Stimulated activated CD8-positive, alpha-beta memory T cell treated with anti-CD3 and anti-CD28 coated beads, Interleukin-7, amount 100 ng/mL, for 48 hours (primary cell): ENCODE data around the gene UPF3A.
"Not testable (repeated sequence)": the region's sequence is repeated elsewhere in the genome, so short reads cannot be mapped to it uniquely, and the experiment has no call there.

Source experiments
- DNase-seq, 2 donors: peaks; one replicate each; pipeline ENCODE4 v3.0.0-alpha.2; 2020; ENCODE audit warnings: low read depth in 1 of 2; ENCODE audit errors: extremely low read depth in 1 of 2

The UPF3A gene

GRCh38 chr13:114281351-114282040 lies at the start of gene UPF3A:
Gene UPF3A (plus strand): TSS chr13:114281601. CDS start chr13:114281640, 39 bp downstream.
- DNase-seq, result peak; percentile 80 to 81

GRCh38 chr13:114231886-114232285 lies 49.5 kb upstream of the UPF3A start:
- no peak for DNase-seq

GRCh38 chr13:114234266-114234644 lies 47.1 kb upstream of the UPF3A start:
- no peak for DNase-seq

GRCh38 chr13:114234645-114235421 lies 46.6 kb upstream of the UPF3A start, which contains the start of gene CDC16:
Gene CDC16 (plus strand): TSS chr13:114234897. CDS start chr13:114235085, 188 bp downstream.
- DNase-seq, result peak; percentile 84 to 89

GRCh38 chr13:114235697-114236096 lies 45.7 kb upstream of the UPF3A start:
- DNase-seq, result no peak

- DNase-seq, result no peak
Measured at GRCh38 chr13:114236227-114236626, 45.2 kb upstream of the UPF3A start.

GRCh38 chr13:114237415-114238112 lies 43.8 kb upstream of the UPF3A start:
- no peak for DNase-seq

GRCh38 chr13:114241918-114242317 lies 39.5 kb upstream of the UPF3A start:
- DNase-seq, result no peak

GRCh38 chr13:114243971-114244370 lies 37.4 kb upstream of the UPF3A start:
- DNase-seq, result no peak

- no peak for DNase-seq
Measured at GRCh38 chr13:114244637-114245036, 36.8 kb upstream of the UPF3A start.

- DNase-seq, result no peak
Measured at GRCh38 chr13:114248011-114248410, 33.4 kb upstream of the UPF3A start.

- DNase-seq, result no peak
Measured at GRCh38 chr13:114249077-114249476, 32.3 kb upstream of the UPF3A start.

GRCh38 chr13:114251639-114252440 lies 29.6 kb upstream of the UPF3A start:
- not testable (repeated sequence) for DNase-seq

GRCh38 chr13:114256547-114256946 lies 24.9 kb upstream of the UPF3A start:
- no peak for DNase-seq

GRCh38 chr13:114257014-114257413 lies 24.4 kb upstream of the UPF3A start:
- no peak for DNase-seq

- no peak for DNase-seq
Measured at GRCh38 chr13:114258589-114258988, 22.8 kb upstream of the UPF3A start.

- no peak for DNase-seq
Measured at GRCh38 chr13:114259374-114259773, 22.0 kb upstream of the UPF3A start.

- DNase-seq, result no peak
Measured at GRCh38 chr13:114259974-114260373, 21.4 kb upstream of the UPF3A start.

GRCh38 chr13:114260814-114261213 lies 20.6 kb upstream of the UPF3A start:
- DNase-seq, result no peak

GRCh38 chr13:114261328-114261965 lies 20.0 kb upstream of the UPF3A start:
- DNase-seq, result no peak
